T-cell (primary cell): ENCODE measurements around the gene MOBP. TPM values are rescaled to one million over a fixed set of nuclear protein-coding genes. Genes with fewer than 3 reads are reported as not detected.
"Not testable (repeated sequence)": the region's sequence is repeated elsewhere in the genome, so short reads cannot be mapped to it uniquely, and the experiment has no call there.

Experiments used
- ATAC-seq, 4 experiments: fragments of 200-7000 bp in 3 of 4; fragments of 150-1000 bp in 1 of 4; cut with Tn5 transposase; replicated peaks in 1 of 4; 1 replicate in 3 of 4; 2 replicates in 1 of 4; pipeline ENCODE4 v1.10.0; 2021; ENCODE audit warnings: moderate library complexity in 3 of 4, mild to moderate bottlenecking in 2 of 4, moderate number of reproducible peaks in 1 of 4
- CTCF ChIA-PET, 2 donors: fragments of 300-600 bp; sonication (Branson Sonifier 250); formaldehyde crosslinking; loops; one replicate each; lab custom pipeline; 2022; ENCODE audit warnings: antibody characterized with exemption in 2 of 2; lab: Charles Lee
- POLR2A ChIA-PET, 2 donors: fragments of 300-600 bp; sonication (Branson Sonifier 250); formaldehyde crosslinking; loops; one replicate each; lab custom pipeline; 2022; ENCODE audit warnings: antibody characterized with exemption in 2 of 2; lab: Charles Lee
- DNase-seq, 35 experiments: peaks; one replicate each; pipeline versions ENCODE4 v3.0.0 to v3.0.0-alpha.2; 2013 to 2023
- H3K27ac ChIP-seq: one replicate; pipeline ENCODE4 v1.5.1; 2013; ENCODE audit warnings: low read length
- H3K27me3 ChIP-seq, 2 experiments: replicated peaks in 1 of 2; 1 replicate in 1 of 2; 2 replicates in 1 of 2; pipeline versions ENCODE4 v1.6.1 to v1.7.0; 2013; ENCODE audit warnings: low read length in 1 of 2, mixed read lengths in 1 of 2; ENCODE audit not compliant: control insufficient read depth in 2 of 2, insufficient read depth in 2 of 2; ENCODE audit errors: extremely low read depth in 1 of 2
- H3K36me3 ChIP-seq, 2 donors: 1 replicate in 1 of 2; 2 replicates in 1 of 2; pipeline versions ENCODE4 v1.6.1 to v1.7.0; 2013; ENCODE audit warnings: low read length in 1 of 2; ENCODE audit not compliant: control insufficient read depth in 2 of 2, insufficient read depth in 1 of 2; ENCODE audit errors: extremely low read depth in 1 of 2
- H3K4me1 ChIP-seq, 2 experiments: 1 replicate in 1 of 2; 2 replicates in 1 of 2; pipeline versions ENCODE4 v1.6.1 to v1.7.0; 2013; ENCODE audit warnings: low read length in 2 of 2, mixed read lengths in 1 of 2; ENCODE audit not compliant: insufficient read depth in 2 of 2, control insufficient read depth in 1 of 2; ENCODE audit errors: extremely low read depth in 1 of 2
- H3K4me3 ChIP-seq, 2 donors: 1 replicate in 1 of 2; 2 replicates in 1 of 2; pipeline versions ENCODE4 v1.5.1 to v1.7.0; 2013; ENCODE audit warnings: mild to moderate bottlenecking in 2 of 2, low read length in 1 of 2, moderate library complexity in 1 of 2; ENCODE audit not compliant: control insufficient read depth in 1 of 2; ENCODE audit errors: extremely low read depth in 1 of 2
- H3K9me3 ChIP-seq: 2 replicates; pipeline ENCODE4 v1.7.0; 2013
- H3K27ac Mint-ChIP-seq, 2 donors: one replicate each; pipeline ENCODE4 v1.8.0; 2020 to 2021; ENCODE audit warnings: mild to moderate bottlenecking in 2 of 2, mixed read lengths in 2 of 2
- H3K27me3 Mint-ChIP-seq, 2 donors: one replicate each; pipeline ENCODE4 v1.8.0; 2021 to 2022; ENCODE audit warnings: mixed read lengths in 2 of 2
- H3K36me3 Mint-ChIP-seq: one replicate; pipeline ENCODE4 v1.8.0; 2021; ENCODE audit warnings: mixed read lengths
- H3K4me1 Mint-ChIP-seq, 3 donors: one replicate each; pipeline ENCODE4 v1.8.0; 2020 to 2022; ENCODE audit warnings: mixed read lengths in 3 of 3, mild to moderate bottlenecking in 1 of 3
- H3K4me3 Mint-ChIP-seq, 3 donors: one replicate each; pipeline ENCODE4 v1.8.0; 2020 to 2022; ENCODE audit warnings: mild to moderate bottlenecking in 3 of 3, mixed read lengths in 3 of 3, moderate library complexity in 3 of 3
- H3K9me3 Mint-ChIP-seq, 3 donors: one replicate each; pipeline ENCODE4 v1.8.0; 2020 to 2022; ENCODE audit warnings: mixed read lengths in 3 of 3
- WGBS: methylation state at CpG from one replicate; pipeline ENCODE4 v1.1.5; 2013; ENCODE audit warnings: missing lambda C conversion rate; ENCODE audit not compliant: insufficient coverage; 5-methylcytosine and 5-hydroxymethylcytosine counted together
- total RNA-seq, 35 experiments: library from RNA in 6 of 35; stranded (reverse) in 6 of 35; fragments of 120-200 nt in 1 of 35; gene quantifications; one replicate each; pipeline versions ENCODE4 v1.2.1 to v1.2.4 and lab custom pipeline; 2013 to 2026

Gene MOBP
- total RNA-seq, 5 donors from 2014 or later (not counting 1 experiment from before 2014, with no cell fraction given), result 0.20 TPM; not detected in 4

- no peak for DNase-seq
- no peaks in the 10 kb centered on the region for H3K36me3 ChIP-seq
- Mint-ChIP-seq H3K27me3 (peaks cover 15 to 24% of the 10 kb centered on the region in 2 donors), H3K9me3 (no peaks in the 10 kb centered on the region), H3K27ac (no peak overlapping the region), H3K4me3 (no peak overlapping the region), H3K4me1 (no peaks in the 10 kb centered on the region), H3K36me3 (no peaks in the 10 kb centered on the region)
- ATAC-seq, result no peak
- no peaks in the 10 kb centered on the region for H3K4me1 ChIP-seq
- no peaks in the 10 kb centered on the region for H3K9me3 ChIP-seq
- ChIA-PET POLR2A (no interaction called here), CTCF (interaction anchor here (0.7 to 1.1 kb wide), 2 partner anchors 9 to 14 kb away, joined by 4 read pairs; no protein-coding TSS in a partner anchor)
- WGBS, result no CpG with 5 or more reads among the region's 3 CpGs
- no peak overlapping the region for H3K27ac ChIP-seq
- peaks cover 0 to 18% of the 10 kb centered on the region in 2 experiments for H3K27me3 ChIP-seq
- H3K4me3 ChIP-seq, result no peak overlapping the region
Measured at GRCh38 chr3:39454591-39455217, 12.8 kb upstream of the MOBP start.

- ChIA-PET CTCF (no interaction called here), POLR2A (no interaction called here)
- ATAC-seq (no peak), DNase-seq (no peak)
- Mint-ChIP-seq H3K27ac (no peak overlapping the region), H3K27me3 (peaks cover 15 to 25% of the 10 kb centered on the region in 2 donors), H3K4me1 (no peaks in the 10 kb centered on the region), H3K9me3 (no peaks in the 10 kb centered on the region), H3K36me3 (no peaks in the 10 kb centered on the region), H3K4me3 (no peak overlapping the region)
- Histone ChIP-seq H3K36me3 (no peaks in the 10 kb centered on the region), H3K27ac (no peak overlapping the region), H3K27me3 (peaks cover 0 to 18% of the 10 kb centered on the region in 2 experiments), H3K4me1 (no peaks in the 10 kb centered on the region), H3K9me3 (no peaks in the 10 kb centered on the region), H3K4me3 (no peak overlapping the region)
- WGBS, result 86% methylated on average over 9 of the region's 20 CpGs
Measured at GRCh38 chr3:39456159-39456558, 11.3 kb upstream of the MOBP start.

GRCh38 chr3:39457361-39457760 lies 10.1 kb upstream of the MOBP start:
- H3K4me1 ChIP-seq, result no peaks in the 10 kb centered on the region
- H3K4me1 Mint-ChIP-seq, result no peaks in the 10 kb centered on the region
- no peak overlapping the region for H3K4me3 ChIP-seq
- 88% methylated on average over 5 of the region's 9 CpGs for WGBS
- H3K4me3 Mint-ChIP-seq, result no peak overlapping the region
- H3K36me3 Mint-ChIP-seq, result no peaks in the 10 kb centered on the region
- H3K27ac Mint-ChIP-seq, result no peak overlapping the region
- POLR2A ChIA-PET, result no interaction called here
- no peak overlapping the region for H3K27ac ChIP-seq
- H3K27me3 Mint-ChIP-seq, result peaks cover 15 to 25% of the 10 kb centered on the region in 2 donors
- ATAC-seq, result no peak
- no peak for DNase-seq
- no peaks in the 10 kb centered on the region for H3K9me3 Mint-ChIP-seq
- CTCF ChIA-PET, result no interaction called here
- no peaks in the 10 kb centered on the region for H3K9me3 ChIP-seq
- H3K36me3 ChIP-seq, result no peaks in the 10 kb centered on the region
- H3K27me3 ChIP-seq, result peaks cover 0 to 18% of the 10 kb centered on the region in 2 experiments

GRCh38 chr3:39458579-39458978 lies 8.9 kb upstream of the MOBP start:
- H3K9me3 ChIP-seq, H3K27ac ChIP-seq, DNase-seq, H3K27ac Mint-ChIP-seq, ATAC-seq, H3K4me1 Mint-ChIP-seq, H3K4me1 ChIP-seq, H3K4me3 ChIP-seq, H3K9me3 Mint-ChIP-seq, H3K36me3 ChIP-seq, H3K4me3 Mint-ChIP-seq, H3K36me3 Mint-ChIP-seq: not testable (repeated sequence)
- peaks cover 15 to 23% of the 10 kb centered on the region in 2 donors for H3K27me3 Mint-ChIP-seq
- 100% methylated on average over 3 of the region's 5 CpGs for WGBS
- ChIA-PET CTCF (interaction anchor here (0.9 to 1.2 kb wide), 2 partner anchors 11 to 12 kb away, joined by 3 to 5 read pairs; no protein-coding TSS in a partner anchor), POLR2A (interaction anchor here in 1 of 2 donors (0.7 kb wide), 1 partner anchor 849 kb away, joined by 9 read pairs; no protein-coding TSS in a partner anchor)
- peaks cover 0 to 18% of the 10 kb centered on the region in 2 experiments for H3K27me3 ChIP-seq

GRCh38 chr3:39460677-39461076 lies 6.8 kb upstream of the MOBP start:
- no peaks in the 10 kb centered on the region for H3K9me3 ChIP-seq
- ChIA-PET CTCF (no interaction called here), POLR2A (no interaction called here)
- no peak overlapping the region for H3K27ac ChIP-seq
- Mint-ChIP-seq H3K4me3 (no peak overlapping the region), H3K36me3 (no peaks in the 10 kb centered on the region), H3K9me3 (no peaks in the 10 kb centered on the region), H3K27me3 (peaks cover 9 to 16% of the 10 kb centered on the region in 2 donors), H3K27ac (no peak overlapping the region), H3K4me1 (no peaks in the 10 kb centered on the region)
- H3K4me3 ChIP-seq, result no peak overlapping the region
- H3K27me3 ChIP-seq, result peaks cover 0 to 12% of the 10 kb centered on the region in 2 experiments
- 82% methylated on average over 2 of the region's 2 CpGs for WGBS
- DNase-seq (no peak), ATAC-seq (no peak)
- no peaks in the 10 kb centered on the region for H3K36me3 ChIP-seq
- no peaks in the 10 kb centered on the region for H3K4me1 ChIP-seq

- no peaks in the 10 kb centered on the region for H3K4me1 Mint-ChIP-seq
- H3K27me3 ChIP-seq, result peaks cover 0 to 11% of the 10 kb centered on the region in 2 experiments
- H3K36me3 ChIP-seq, result no peaks in the 10 kb centered on the region
- H3K9me3 ChIP-seq, result no peaks in the 10 kb centered on the region
- H3K4me3 Mint-ChIP-seq, result no peak overlapping the region
- CTCF ChIA-PET, result no interaction called here
- WGBS, result no CpG with 5 or more reads among the region's 1 CpG
- POLR2A ChIA-PET, result no interaction called here
- H3K27me3 Mint-ChIP-seq, result peaks cover 13% of the 10 kb centered on the region in 2 donors
- no peaks in the 10 kb centered on the region for H3K36me3 Mint-ChIP-seq
- H3K27ac ChIP-seq, result no peak overlapping the region
- ATAC-seq (no peak), DNase-seq (no peak)
- no peak overlapping the region for H3K27ac Mint-ChIP-seq
- H3K4me1 ChIP-seq, result no peaks in the 10 kb centered on the region
- H3K4me3 ChIP-seq, result no peak overlapping the region
- no peaks in the 10 kb centered on the region for H3K9me3 Mint-ChIP-seq
Measured at GRCh38 chr3:39463269-39463668, 4.2 kb upstream of the MOBP start.
